Natural killer cell (primary cell): ENCODE results near the gene SH3PXD2A. TPM values are rescaled to one million over a fixed set of nuclear protein-coding genes. Genes with fewer than 3 reads are reported as not detected.

Source experiments
- ATAC-seq, 3 donors: fragments of 150-1000 bp in 2 of 3; fragments of 200-7000 bp in 1 of 3; cut with Tn5 transposase; 1 replicate in 1 of 3; 2 replicates in 2 of 3; pipeline ENCODE4 v1.10.0; 2021; ENCODE audit warnings: mild to moderate bottlenecking in 2 of 3, moderate library complexity in 2 of 3
- DNase-seq, 2 donors: peaks; one replicate each; pipeline versions ENCODE4 v3.0.0 to v3.0.0-alpha.2; 2013 to 2021; ENCODE audit warnings: mixed read lengths in 1 of 2
- H3K27ac ChIP-seq: one replicate; pipeline ENCODE4 v1.5.1; 2013; ENCODE audit warnings: mild to moderate bottlenecking, low read length
- H3K27me3 ChIP-seq: one replicate; pipeline ENCODE4 v1.6.1; 2013; ENCODE audit warnings: low read length; ENCODE audit not compliant: control insufficient read depth, insufficient read depth
- H3K36me3 ChIP-seq: one replicate; pipeline ENCODE4 v1.6.1; 2013; ENCODE audit warnings: low read length; ENCODE audit not compliant: control insufficient read depth, insufficient read depth
- H3K4me1 ChIP-seq: one replicate; pipeline ENCODE4 v1.6.1; 2013; ENCODE audit warnings: low read length; ENCODE audit not compliant: control insufficient read depth, insufficient read depth
- H3K4me3 ChIP-seq: one replicate; pipeline ENCODE4 v1.5.1; 2013; ENCODE audit warnings: low read length
- H3K9me3 ChIP-seq: one replicate; pipeline ENCODE4 v1.6.1; 2013; ENCODE audit warnings: low read length; ENCODE audit not compliant: control insufficient read depth, insufficient read depth
- H3K27ac Mint-ChIP-seq, 2 donors: one replicate each; pipeline ENCODE4 v1.8.0; 2022; ENCODE audit warnings: mild to moderate bottlenecking in 2 of 2, mixed read lengths in 2 of 2, moderate library complexity in 1 of 2
- H3K27me3 Mint-ChIP-seq, 2 donors: one replicate each; pipeline ENCODE4 v1.8.0; 2022; ENCODE audit warnings: low read depth in 2 of 2, mixed read lengths in 2 of 2
- H3K36me3 Mint-ChIP-seq: one replicate; pipeline ENCODE4 v1.8.0; 2022; ENCODE audit warnings: mixed read lengths
- H3K4me1 Mint-ChIP-seq, 2 donors: one replicate each; pipeline ENCODE4 v1.8.0; 2022; ENCODE audit warnings: mixed read lengths in 2 of 2
- H3K4me3 Mint-ChIP-seq: one replicate; pipeline ENCODE4 v1.8.0; 2022; ENCODE audit warnings: mild to moderate bottlenecking, moderate library complexity, mixed read lengths
- H3K9me3 Mint-ChIP-seq, 2 donors: one replicate each; pipeline ENCODE4 v1.8.0; 2022; ENCODE audit warnings: mixed read lengths in 2 of 2
- WGBS: methylation state at CpG from one replicate; pipeline ENCODE4 v1.1.7; 2013; ENCODE audit warnings: missing lambda C conversion rate; ENCODE audit not compliant: insufficient coverage; 5-methylcytosine and 5-hydroxymethylcytosine counted together
- intact Hi-C: fragments of 100-400 bp; cut with micrococcal nuclease; formaldehyde crosslinking; loops from one replicate; pipeline ENCODE4 v1.14.2; 2022
- total RNA-seq, 4 donors: library from RNA; stranded (reverse); fragments of 120-200 nt in 1 of 4; gene quantifications; one replicate each; pipeline versions ENCODE4 v1.2.3 to v1.2.4, GENCODE V29; 2013 to 2022
- TF ChIP-seq, protein P1 (sequence below): fragments of 200-600 bp; IDR thresholded peaks from one replicate; pipeline ENCODE4 v1.8.0; 2022; ENCODE audit warnings: antibody characterized with exemption

SH3PXD2A gene
- total RNA-seq, 3 donors from 2014 or later (not counting 1 experiment from before 2014, with no cell fraction given) = 3.3 to 7.0 (median 4.9) TPM

DNA sequence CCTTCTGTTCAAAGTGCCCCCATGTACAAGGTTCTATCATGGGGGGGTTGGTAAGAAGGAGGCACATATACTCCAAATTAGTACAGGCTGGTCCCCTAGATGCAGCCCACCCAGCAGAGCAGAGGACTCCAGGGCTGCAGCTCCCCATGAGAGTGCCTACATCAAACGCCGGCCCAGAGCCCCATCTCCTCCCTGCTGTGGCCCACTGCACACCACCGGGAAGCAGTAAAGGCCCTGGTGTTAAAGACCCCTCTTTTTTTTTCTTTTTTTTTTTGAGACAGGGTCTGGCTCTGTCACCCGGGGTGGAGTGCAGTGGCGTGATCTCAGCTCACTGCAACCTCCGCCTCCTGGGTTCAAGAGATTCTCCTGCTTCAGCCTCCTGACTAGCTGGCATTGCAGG is 47.4 kb downstream of the SH3PXD2A start:
- H3K4me3 Mint-ChIP-seq = no peak overlapping the region
- TF ChIP-seq, protein P1, sequence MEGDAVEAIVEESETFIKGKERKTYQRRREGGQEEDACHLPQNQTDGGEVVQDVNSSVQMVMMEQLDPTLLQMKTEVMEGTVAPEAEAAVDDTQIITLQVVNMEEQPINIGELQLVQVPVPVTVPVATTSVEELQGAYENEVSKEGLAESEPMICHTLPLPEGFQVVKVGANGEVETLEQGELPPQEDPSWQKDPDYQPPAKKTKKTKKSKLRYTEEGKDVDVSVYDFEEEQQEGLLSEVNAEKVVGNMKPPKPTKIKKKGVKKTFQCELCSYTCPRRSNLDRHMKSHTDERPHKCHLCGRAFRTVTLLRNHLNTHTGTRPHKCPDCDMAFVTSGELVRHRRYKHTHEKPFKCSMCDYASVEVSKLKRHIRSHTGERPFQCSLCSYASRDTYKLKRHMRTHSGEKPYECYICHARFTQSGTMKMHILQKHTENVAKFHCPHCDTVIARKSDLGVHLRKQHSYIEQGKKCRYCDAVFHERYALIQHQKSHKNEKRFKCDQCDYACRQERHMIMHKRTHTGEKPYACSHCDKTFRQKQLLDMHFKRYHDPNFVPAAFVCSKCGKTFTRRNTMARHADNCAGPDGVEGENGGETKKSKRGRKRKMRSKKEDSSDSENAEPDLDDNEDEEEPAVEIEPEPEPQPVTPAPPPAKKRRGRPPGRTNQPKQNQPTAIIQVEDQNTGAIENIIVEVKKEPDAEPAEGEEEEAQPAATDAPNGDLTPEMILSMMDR = no peak
- H3K27me3 ChIP-seq = no peaks in the 10 kb centered on the region

DNA sequence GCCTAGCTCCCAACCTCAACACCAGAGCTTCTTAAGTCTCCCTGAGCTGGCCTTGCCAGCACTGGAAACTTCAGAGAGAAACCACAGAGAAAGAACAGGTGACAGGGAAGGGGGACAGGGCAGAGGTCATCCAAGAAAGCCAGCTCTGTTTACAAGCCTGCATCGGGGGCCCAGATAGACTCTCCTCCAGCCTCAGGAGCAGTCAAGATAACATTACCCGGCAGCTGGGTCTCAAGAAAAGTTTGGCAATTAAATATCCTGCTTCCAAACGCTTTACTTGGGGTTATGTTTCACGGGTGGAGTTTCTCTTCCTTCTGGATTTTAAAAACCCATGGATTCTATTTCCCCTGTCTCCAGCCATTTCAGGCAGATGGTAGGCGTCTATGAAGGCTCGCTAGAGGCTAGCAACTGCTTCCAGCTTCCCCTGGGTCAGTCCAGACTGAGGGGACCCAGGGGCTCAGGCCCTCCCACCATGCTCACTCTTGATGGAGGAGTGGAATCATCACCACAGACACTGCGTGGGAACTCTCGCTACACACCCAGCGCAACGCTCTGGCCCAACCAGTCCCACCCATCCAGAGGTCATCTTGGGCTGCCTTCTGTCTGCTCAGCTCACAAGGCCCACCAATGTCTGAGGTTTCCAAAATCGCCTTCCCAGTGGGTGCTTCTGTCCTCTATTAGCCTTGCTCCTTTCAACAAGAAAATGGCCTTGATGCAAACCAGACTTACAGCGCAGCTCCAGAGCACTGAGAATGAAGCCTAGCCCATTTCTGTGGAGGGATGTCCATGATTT is 48.8 kb downstream of the SH3PXD2A start:
- Mint-ChIP-seq H3K4me1 (peaks cover 9 to 20% of the 10 kb centered on the region in 2 donors), H3K27me3 (no peaks in the 10 kb centered on the region), H3K4me3 (no peak overlapping the region), H3K27ac (no peak overlapping the region), H3K36me3 (no peaks in the 10 kb centered on the region), H3K9me3 (no peaks in the 10 kb centered on the region)
- TF ChIP-seq, protein P1 = no peak
- ATAC-seq = no peak
- Histone ChIP-seq H3K36me3 (no peaks in the 10 kb centered on the region), H3K27ac (no peak overlapping the region), H3K9me3 (no peaks in the 10 kb centered on the region), H3K4me3 (no peak overlapping the region), H3K4me1 (no peaks in the 10 kb centered on the region), H3K27me3 (no peaks in the 10 kb centered on the region)
- 91% methylated on average over 12 of the region's 12 CpGs for WGBS
- intact Hi-C loops = loop anchor here (10.0 kb wide), 1 partner anchor 458 kb away; the partner anchor contains the start of gene GSTO2
- no peak for DNase-seq

More for the DNA sequence above, 47.4 kb downstream of the SH3PXD2A start:
- Mint-ChIP-seq H3K27me3 (no peaks in the 10 kb centered on the region), H3K4me1 (peaks cover 15 to 20% of the 10 kb centered on the region in 2 donors), H3K27ac (no peak overlapping the region), H3K36me3 (no peaks in the 10 kb centered on the region), H3K9me3 (no peaks in the 10 kb centered on the region)
- no peak overlapping the region for H3K27ac ChIP-seq
- ATAC-seq = no peak
- no peaks in the 10 kb centered on the region for H3K9me3 ChIP-seq
- no peaks in the 10 kb centered on the region for H3K36me3 ChIP-seq
- intact Hi-C loops = loop anchor here (10.0 kb wide), 1 partner anchor 457 kb away; the partner anchor contains the start of gene GSTO2
- no peak for DNase-seq
- WGBS = 95% methylated on average over 6 of the region's 6 CpGs
- H3K4me1 ChIP-seq = no peaks in the 10 kb centered on the region
- H3K4me3 ChIP-seq = no peak overlapping the region

DNA sequence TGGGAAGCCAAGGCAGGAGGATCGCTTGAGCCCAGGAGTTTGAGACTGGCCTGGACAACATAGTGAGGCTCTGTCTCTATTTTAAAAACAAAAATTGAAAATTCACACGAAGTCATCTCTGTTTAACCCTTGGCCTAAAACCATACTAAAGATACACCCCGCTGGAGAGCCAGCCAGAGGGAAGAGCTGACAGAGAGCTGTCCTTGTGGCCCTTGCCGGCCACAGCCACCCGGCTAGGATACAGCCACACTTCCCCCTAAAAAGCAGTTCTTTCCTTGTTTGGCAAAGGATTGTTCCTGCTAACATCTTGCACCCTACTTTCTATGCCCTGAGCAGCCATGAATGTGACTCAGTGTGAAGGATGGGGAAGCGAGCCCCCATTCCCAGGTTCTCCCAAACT is 49.6 kb downstream of the SH3PXD2A start:
- ATAC-seq = no peak
- H3K27ac ChIP-seq = no peak overlapping the region
- H3K4me1 Mint-ChIP-seq = peaks cover 14 to 25% of the 10 kb centered on the region in 2 donors
- H3K9me3 Mint-ChIP-seq = no peaks in the 10 kb centered on the region
- H3K27me3 Mint-ChIP-seq = no peaks in the 10 kb centered on the region
- H3K36me3 Mint-ChIP-seq = no peaks in the 10 kb centered on the region
- H3K4me3 ChIP-seq = no peak overlapping the region
- TF ChIP-seq, protein P1 = no peak
- H3K4me1 ChIP-seq = peaks cover 6% of the 10 kb centered on the region
- intact Hi-C loops = loop anchor here (10.0 kb wide), 1 partner anchor 459 kb away; the partner anchor contains the start of gene GSTO2
- H3K4me3 Mint-ChIP-seq = no peak overlapping the region
- no peak for DNase-seq
- no peaks in the 10 kb centered on the region for H3K36me3 ChIP-seq
- 87% methylated on average over 6 of the region's 6 CpGs for WGBS
- no peaks in the 10 kb centered on the region for H3K9me3 ChIP-seq
- no peak overlapping the region for H3K27ac Mint-ChIP-seq
- H3K27me3 ChIP-seq = no peaks in the 10 kb centered on the region
